Esophagus squamous epithelium (tissue), 5 donors: ENCODE measurements around the gene PSMD5. TPM values are rescaled to one million over a fixed set of nuclear protein-coding genes. Genes with fewer than 3 reads are reported as not detected.
A peak's percentile ranks its signal among the peaks of the same experiment; 100 is the strongest.

Experiments
- DNase-seq: peaks from one replicate; lab custom pipeline; 2025; lab: John Stamatoyannopoulos, UW
- H3K27ac ChIP-seq, 4 donors: fragments of 200-600 bp; sonication (generic); one replicate each; pipeline ENCODE4 v1.5.1; 2016 to 2019; ENCODE audit warnings: mild to moderate bottlenecking in 1 of 4
- H3K27me3 ChIP-seq, 4 donors: fragments of 200-600 bp; sonication (generic); 1 replicate in 3 of 4; 2 replicates in 1 of 4; pipeline versions ENCODE4 v1.5.1 to v1.6.0; 2017 to 2021; ENCODE audit warnings: antibody characterized with exemption in 1 of 4
- H3K36me3 ChIP-seq, 3 donors: fragments of 200-600 bp; sonication (generic); one replicate each; pipeline ENCODE4 v1.5.1; 2016 to 2019
- H3K4me1 ChIP-seq, 3 donors: fragments of 200-600 bp; sonication (generic); one replicate each; pipeline ENCODE4 v1.5.1; 2017 to 2019
- H3K4me3 ChIP-seq, 4 donors: fragments of 200-600 bp; sonication (generic); 1 replicate in 3 of 4; 2 replicates in 1 of 4; pipeline ENCODE4 v1.5.1; 2016 to 2019; ENCODE audit warnings: mild to moderate bottlenecking in 2 of 4, moderate library complexity in 1 of 4
- H3K9me3 ChIP-seq, 3 donors: fragments of 200-600 bp; sonication (generic); one replicate each; pipeline ENCODE4 v1.5.1; 2016 to 2019
- CTCF ChIP-seq, 6 experiments: fragments of 450-650 bp in 4 of 6; fragments of 200-600 bp in 2 of 6; sonication (generic) in 2 of 6; IDR thresholded peaks; one replicate each; pipeline ENCODE4 v1.5.1; 2016 to 2019; ENCODE audit warnings: antibody characterized with exemption in 6 of 6, mild to moderate bottlenecking in 4 of 6, moderate library complexity in 4 of 6
- POLR2A ChIP-seq, 4 donors: fragments of 450-650 bp; IDR thresholded peaks; one replicate each; pipeline ENCODE4 v1.6.1; 2017; ENCODE audit warnings: antibody characterized with exemption in 4 of 4, mild to moderate bottlenecking in 4 of 4, moderate library complexity in 3 of 4
- WGBS, 2 donors: methylation state at CpG; one replicate each; pipeline ENCODE4 v1.1.5; 2018; 5-methylcytosine and 5-hydroxymethylcytosine counted together
- intact Hi-C: fragments of 100-400 bp; cut with DNase I; formaldehyde crosslinking; loops from one replicate; pipeline ENCODE4 v1.15.0; 2022
- total RNA-seq, 4 donors: library from RNA; depleted of rRNA; stranded (reverse); fragments of >200 nt; gene quantifications; one replicate each; pipeline ENCODE4 v1.1.0, GENCODE V29; 2016
- donor health status: DM: yes; HTN: yes; CAD: no.

The PSMD5 gene
- total RNA-seq, 4 donors from 2014 or later = 21.4 to 35.3 (median 33.3) TPM

GRCh38 chr9:120862452-120862851 lies 19.7 kb upstream of the PSMD5 start:
- TF ChIP-seq CTCF (IDR thresholded peaks at IDR 0.05) = no peak
- intact Hi-C loops = no loop called here
- H3K4me3 ChIP-seq = no peak overlapping the region
- WGBS, 2 donors = 95 to 100% methylated on average over 2 to 4 of the region's 12 CpGs
- H3K27me3 ChIP-seq = no peaks in the 10 kb centered on the region
- no peak for DNase-seq
- peaks cover 0 to 11% (median 0%) of the 10 kb centered on the region in 3 donors for H3K4me1 ChIP-seq
- H3K9me3 ChIP-seq = no peaks in the 10 kb centered on the region
- H3K36me3 ChIP-seq = peaks cover 23 to 99% (median 32%) of the 10 kb centered on the region in 3 donors
- no peak overlapping the region for H3K27ac ChIP-seq

- 79 to 90% methylated on average over 3 to 6 of the region's 6 CpGs for WGBS, 2 donors
- no peak overlapping the region for H3K27ac ChIP-seq
- intact Hi-C loops = no loop called here
- peaks cover 28 to 100% (median 38%) of the 10 kb centered on the region in 3 donors for H3K36me3 ChIP-seq
- TF ChIP-seq CTCF (IDR thresholded peaks at IDR 0.05) (no peak), POLR2A (IDR thresholded peaks at IDR 0.05) (no peak)
- no peak overlapping the region for H3K4me3 ChIP-seq
- no peaks in the 10 kb centered on the region for H3K27me3 ChIP-seq
- DNase-seq = no peak
- H3K9me3 ChIP-seq = no peaks in the 10 kb centered on the region
- H3K4me1 ChIP-seq = peaks cover 0 to 13% (median 0%) of the 10 kb centered on the region in 3 donors
These were observed 19.2 kb upstream of the PSMD5 start for GRCh38 chr9:120861935-120862334.

GRCh38 chr9:120860083-120860482 lies 17.4 kb upstream of the PSMD5 start:
- no peak for TF ChIP-seq POLR2A (IDR thresholded peaks at IDR 0.05)
- no peak overlapping the region for H3K27ac ChIP-seq
- intact Hi-C loops = no loop called here
- WGBS, 2 donors = 88 to 98% methylated on average over 7 to 11 of the region's 11 CpGs
- H3K36me3 ChIP-seq = peaks cover 29 to 97% (median 39%) of the 10 kb centered on the region in 3 donors
- H3K4me3 ChIP-seq = no peak overlapping the region
- DNase-seq = no peak
- H3K27me3 ChIP-seq = no peaks in the 10 kb centered on the region
- H3K4me1 ChIP-seq = peaks cover 0 to 6% (median 0%) of the 10 kb centered on the region in 3 donors
- no peaks in the 10 kb centered on the region for H3K9me3 ChIP-seq

- TF ChIP-seq POLR2A (IDR thresholded peaks at IDR 0.05) (no peak), CTCF (IDR thresholded peaks at IDR 0.05) (no peak)
- Histone ChIP-seq H3K27ac (no peak overlapping the region), H3K4me1 (peaks cover 0 to 6% (median 0%) of the 10 kb centered on the region in 3 donors), H3K9me3 (no peaks in the 10 kb centered on the region), H3K36me3 (peaks cover 29 to 96% (median 39%) of the 10 kb centered on the region in 3 donors), H3K27me3 (no peaks in the 10 kb centered on the region), H3K4me3 (no peak overlapping the region)
- WGBS, 2 donors = 67 to 74% methylated on average over 3 to 4 of the region's 6 CpGs
- intact Hi-C loops = no loop called here
- no peak for DNase-seq
These were observed 16.6 kb upstream of the PSMD5 start for GRCh38 chr9:120859361-120859760.

- 72 to 81% methylated on average over 6 to 8 of the region's 11 CpGs for WGBS, 2 donors
- no peak for DNase-seq
- Histone ChIP-seq H3K36me3 (peaks cover 29 to 95% (median 39%) of the 10 kb centered on the region in 3 donors), H3K27ac (no peak overlapping the region), H3K4me1 (peaks cover 0 to 6% (median 0%) of the 10 kb centered on the region in 3 donors), H3K9me3 (no peaks in the 10 kb centered on the region), H3K27me3 (no peaks in the 10 kb centered on the region), H3K4me3 (no peak overlapping the region)
- TF ChIP-seq CTCF (IDR thresholded peaks at IDR 0.05) (no peak), POLR2A (IDR thresholded peaks at IDR 0.05) (no peak)
- intact Hi-C loops = no loop called here
These were observed 15.2 kb upstream of the PSMD5 start for GRCh38 chr9:120857902-120858301.

GRCh38 chr9:120857481-120857880 lies 14.8 kb upstream of the PSMD5 start:
- Histone ChIP-seq H3K27ac (peak overlapping the region in 2 of 4 donors; percentile 5 to 18), H3K9me3 (no peaks in the 10 kb centered on the region), H3K27me3 (no peaks in the 10 kb centered on the region), H3K4me1 (peaks cover 0 to 6% (median 0%) of the 10 kb centered on the region in 3 donors), H3K36me3 (peaks cover 25 to 93% (median 39%) of the 10 kb centered on the region in 3 donors), H3K4me3 (no peak overlapping the region)
- intact Hi-C loops = no loop called here
- 84 to 85% methylated on average over 3 to 7 of the region's 7 CpGs for WGBS, 2 donors
- no peak for TF ChIP-seq POLR2A (IDR thresholded peaks at IDR 0.05)
- no peak for TF ChIP-seq CTCF (IDR thresholded peaks at IDR 0.05)
- no peak for DNase-seq
